Measurements from ENCODE around the gene TRIB2. TPM values are rescaled to one million over a fixed set of nuclear protein-coding genes. Genes with fewer than 3 reads are reported as not detected.

The TRIB2 gene
- total and polyA plus RNA-seq, 2 donors (not counting 3 experiments of a cell fraction or from before 2014, with no cell fraction given), result 15.8 to 20.5 TPM

DNA sequence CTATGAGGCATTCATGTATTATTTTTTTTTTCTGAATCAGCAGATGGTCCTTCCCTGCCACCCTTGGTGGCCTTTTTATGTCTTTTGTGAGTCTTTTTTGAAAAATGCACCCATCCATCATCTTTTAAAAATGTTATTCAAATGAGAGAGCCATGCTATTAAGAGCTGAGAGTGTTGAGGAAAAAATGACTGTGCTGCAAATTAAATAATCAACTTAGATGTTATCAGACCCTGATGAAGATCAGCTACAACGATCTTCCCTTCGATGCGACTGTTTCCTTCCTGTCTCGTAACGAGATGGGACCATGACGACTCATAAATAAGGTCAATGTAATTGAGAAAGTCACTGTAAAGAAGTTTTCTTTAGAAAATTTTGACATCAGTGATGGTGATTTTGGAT is 44.4 kb downstream of the TRIB2 start:
- CTCF ChIA-PET, result interaction anchor here (1.4 kb wide), 1 partner anchor 169 kb away, joined by 6 read pairs; no protein-coding TSS in a partner anchor
- DNase-seq (ENCODE audit: low read depth, low spot score), result no peak
- no peaks in the 10 kb centered on the region for H3K4me1 ChIP-seq (ENCODE audit: control insufficient read depth, extremely low read depth, insufficient read depth, low read length)

DNA sequence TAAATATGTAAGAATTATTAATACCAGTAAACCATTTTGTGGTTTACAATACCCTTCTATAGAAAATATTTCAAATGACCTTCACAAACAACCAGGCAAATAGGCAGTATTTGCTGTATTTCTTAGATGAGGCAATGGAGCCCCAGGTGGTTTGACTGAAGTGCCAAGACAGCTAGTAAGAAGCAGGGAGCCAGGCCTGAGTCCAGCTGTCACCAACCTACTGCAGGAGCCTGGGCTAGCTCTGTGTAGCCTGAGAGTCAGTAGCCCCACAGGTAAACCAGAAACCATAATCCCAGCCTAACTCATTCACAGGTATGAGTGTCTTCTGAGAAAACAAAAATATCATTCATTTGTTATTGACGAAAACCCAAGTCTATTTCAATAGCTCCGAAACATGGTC is 45.6 kb downstream of the TRIB2 start:
- FAIRE-seq, result no peak
- Histone ChIP-seq H3K4me3 (replicated peaks in 1 of 3; ENCODE audit: insufficient read depth in 1 of 3, low read depth in 1 of 3, low read length in 3 of 3) (no peak overlapping the region), H3K4me1 (ENCODE audit: control insufficient read depth, extremely low read depth, insufficient read depth, low read length) (no peaks in the 10 kb centered on the region), H4K20me1 (replicated peaks; ENCODE audit: control insufficient read depth, extremely low read depth, insufficient read depth, low read length) (no peaks in the 10 kb centered on the region), H3K27me3 (ENCODE audit: control insufficient read depth in 2 of 2, insufficient read depth in 2 of 2, low read length in 2 of 2) (no peaks in the 10 kb centered on the region), H3K4me2 (ENCODE audit: insufficient read depth, low read length) (no peak overlapping the region), H3K27ac (ENCODE audit: insufficient read depth, low read depth, low read length) (no peak overlapping the region), H3K9ac (replicated peaks; ENCODE audit: extremely low read depth, insufficient read depth, low read length) (no peak overlapping the region), H3K79me2 (ENCODE audit: control insufficient read depth, insufficient read depth, low read length) (no peaks in the 10 kb centered on the region), H3K9me1 (replicated peaks; ENCODE audit: control insufficient read depth, extremely low read depth, insufficient read depth, low read length) (no peaks in the 10 kb centered on the region), H3K9me3 (replicated peaks; ENCODE audit: control insufficient read depth, insufficient read depth, low read length) (no peaks in the 10 kb centered on the region), H3K36me3 (ENCODE audit: control insufficient read depth in 2 of 2, extremely low read depth in 1 of 2, insufficient read depth in 2 of 2, low read length in 2 of 2) (no peaks in the 10 kb centered on the region), H2AFZ (ENCODE audit: low read depth, low read length) (no peak overlapping the region)
- no TSS peak for BruUV-seq (replicated peaks)
- TF ChIP-seq EZH2 (IDR thresholded peaks at IDR 0.05; ENCODE audit: borderline replicate concordance, low read depth, low read length, severe bottlenecking) (no peak), FOS (IDR thresholded peaks at IDR 0.05; ENCODE audit: borderline replicate concordance, insufficient read depth, low read length) (no peak), POLR2AphosphoS5 (IDR thresholded peaks at IDR 0.05; ENCODE audit: insufficient read depth, low read depth, low read length) (no peak), GATA2 (IDR thresholded peaks at IDR 0.05; ENCODE audit: insufficient read depth, insufficient read length, low read depth, low read length) (no peak), POLR2A (IDR thresholded peaks at IDR 0.05; ENCODE audit: low read depth, low read length) (no peak), MYC (IDR thresholded peaks at IDR 0.05; ENCODE audit: low read depth, low read length) (no peak), JUN (IDR thresholded peaks at IDR 0.05; ENCODE audit: borderline replicate concordance, insufficient read depth, insufficient read length, low read depth) (no peak)
- TF ChIP-seq, protein P1, sequence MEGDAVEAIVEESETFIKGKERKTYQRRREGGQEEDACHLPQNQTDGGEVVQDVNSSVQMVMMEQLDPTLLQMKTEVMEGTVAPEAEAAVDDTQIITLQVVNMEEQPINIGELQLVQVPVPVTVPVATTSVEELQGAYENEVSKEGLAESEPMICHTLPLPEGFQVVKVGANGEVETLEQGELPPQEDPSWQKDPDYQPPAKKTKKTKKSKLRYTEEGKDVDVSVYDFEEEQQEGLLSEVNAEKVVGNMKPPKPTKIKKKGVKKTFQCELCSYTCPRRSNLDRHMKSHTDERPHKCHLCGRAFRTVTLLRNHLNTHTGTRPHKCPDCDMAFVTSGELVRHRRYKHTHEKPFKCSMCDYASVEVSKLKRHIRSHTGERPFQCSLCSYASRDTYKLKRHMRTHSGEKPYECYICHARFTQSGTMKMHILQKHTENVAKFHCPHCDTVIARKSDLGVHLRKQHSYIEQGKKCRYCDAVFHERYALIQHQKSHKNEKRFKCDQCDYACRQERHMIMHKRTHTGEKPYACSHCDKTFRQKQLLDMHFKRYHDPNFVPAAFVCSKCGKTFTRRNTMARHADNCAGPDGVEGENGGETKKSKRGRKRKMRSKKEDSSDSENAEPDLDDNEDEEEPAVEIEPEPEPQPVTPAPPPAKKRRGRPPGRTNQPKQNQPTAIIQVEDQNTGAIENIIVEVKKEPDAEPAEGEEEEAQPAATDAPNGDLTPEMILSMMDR (IDR thresholded peaks at IDR 0.05; ENCODE audit: extremely low read depth in 1 of 2, insufficient read depth in 1 of 2, low read depth in 1 of 2, low read length in 2 of 2), result no peak
- TF ChIP-seq, protein P2, sequence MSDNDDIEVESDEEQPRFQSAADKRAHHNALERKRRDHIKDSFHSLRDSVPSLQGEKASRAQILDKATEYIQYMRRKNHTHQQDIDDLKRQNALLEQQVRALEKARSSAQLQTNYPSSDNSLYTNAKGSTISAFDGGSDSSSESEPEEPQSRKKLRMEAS (IDR thresholded peaks at IDR 0.05; ENCODE audit: insufficient read depth, insufficient read length), result no peak
- CTCF ChIA-PET, result no interaction called here
- intact Hi-C loops (cut with micrococcal nuclease) (no loop called here), dilution Hi-C loops (cut with MboI; ENCODE audit: extremely low pct_ligation_motif_present, low sequenced_read_pairs) (no loop called here)
- POLR2A ChIA-PET, result no interaction called here
- DNase-seq (ENCODE audit: low read depth, low spot score), result no peak

More for the DNA sequence above, 44.4 kb downstream of the TRIB2 start:
- Histone ChIP-seq H3K9me3 (replicated peaks; ENCODE audit: control insufficient read depth, insufficient read depth, low read length) (no peaks in the 10 kb centered on the region), H3K27me3 (ENCODE audit: control insufficient read depth in 2 of 2, insufficient read depth in 2 of 2, low read length in 2 of 2) (no peaks in the 10 kb centered on the region), H3K9me1 (replicated peaks; ENCODE audit: control insufficient read depth, extremely low read depth, insufficient read depth, low read length) (no peaks in the 10 kb centered on the region), H3K36me3 (ENCODE audit: control insufficient read depth in 2 of 2, extremely low read depth in 1 of 2, insufficient read depth in 2 of 2, low read length in 2 of 2) (no peaks in the 10 kb centered on the region), H4K20me1 (replicated peaks; ENCODE audit: control insufficient read depth, extremely low read depth, insufficient read depth, low read length) (no peaks in the 10 kb centered on the region), H3K4me3 (replicated peaks in 1 of 3; ENCODE audit: insufficient read depth in 1 of 3, low read depth in 1 of 3, low read length in 3 of 3) (no peak overlapping the region), H3K79me2 (ENCODE audit: control insufficient read depth, insufficient read depth, low read length) (no peaks in the 10 kb centered on the region), H3K27ac (ENCODE audit: insufficient read depth, low read depth, low read length) (no peak overlapping the region), H3K9ac (replicated peaks; ENCODE audit: extremely low read depth, insufficient read depth, low read length) (no peak overlapping the region), H2AFZ (ENCODE audit: low read depth, low read length) (no peak overlapping the region), H3K4me2 (ENCODE audit: insufficient read depth, low read length) (no peak overlapping the region)
- intact Hi-C loops (cut with micrococcal nuclease) (no loop called here), dilution Hi-C loops (cut with MboI; ENCODE audit: extremely low pct_ligation_motif_present, low sequenced_read_pairs) (no loop called here)
- POLR2A ChIA-PET, result interaction anchor here (0.7 kb wide), 1 partner anchor 57 kb away, joined by 3 read pairs; no protein-coding TSS in a partner anchor
- no TSS peak for BruUV-seq (replicated peaks)
- peak; percentile 54 for TF ChIP-seq GATA2 (IDR thresholded peaks at IDR 0.05; ENCODE audit: insufficient read depth, insufficient read length, low read depth, low read length)
- no peak for TF ChIP-seq JUN (IDR thresholded peaks at IDR 0.05; ENCODE audit: borderline replicate concordance, insufficient read depth, insufficient read length, low read depth)
- FAIRE-seq, result no peak
